GM10847 (cell line): Measurements from ENCODE around the gene DEXI.

Source experiments
- POLR2A ChIP-seq: IDR thresholded peaks from 2 replicates; pipeline ENCODE4 v1.6.1; 2011; ENCODE audit not compliant: insufficient read length; ENCODE audit errors: extremely low read depth

Gene DEXI

DNA sequence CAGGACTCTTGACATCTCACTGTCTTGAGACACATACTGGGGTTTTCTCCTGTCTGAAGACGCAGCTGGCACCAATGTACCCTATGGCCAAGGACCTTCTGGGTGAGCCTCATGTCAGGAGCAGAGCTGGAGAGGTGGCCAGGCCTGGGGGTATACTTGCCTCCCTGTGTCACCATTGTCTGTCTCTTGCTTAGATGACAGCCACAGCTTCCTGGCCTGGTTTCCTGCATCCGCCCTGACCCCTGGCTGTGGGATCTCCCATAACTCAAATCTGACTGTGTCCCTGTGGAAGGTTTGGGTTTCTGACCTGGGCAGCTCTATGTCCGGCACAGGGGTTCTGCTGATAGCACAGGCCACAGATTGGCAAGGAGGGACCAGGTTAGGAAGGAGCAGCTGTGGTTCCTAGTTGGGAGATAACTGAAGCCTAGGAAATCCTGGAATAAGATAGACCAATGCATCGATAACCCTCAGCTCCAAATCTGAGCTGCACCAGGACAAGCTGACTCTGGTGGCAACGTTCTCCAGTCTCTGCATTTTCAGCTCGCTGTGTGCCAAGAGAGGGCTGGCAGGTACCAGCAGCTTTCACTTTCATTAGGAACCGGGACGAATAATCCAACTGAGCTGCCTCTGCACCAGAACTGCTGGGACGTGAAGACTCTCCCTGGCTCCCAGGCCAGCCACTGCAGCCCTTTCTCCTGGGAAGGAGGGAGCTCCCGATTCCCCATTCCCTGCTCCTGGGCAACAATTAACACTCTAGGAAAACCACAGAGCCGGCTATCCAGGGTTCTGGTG, 5.0 kb downstream of the DEXI start:
- no peak for TF ChIP-seq POLR2A

GRCh38 chr16:10936272-10936984, 5.8 kb downstream of the DEXI start:
- no peak for TF ChIP-seq POLR2A

- TF ChIP-seq POLR2A = no peak
These were observed 6.9 kb downstream of the DEXI start for GRCh38 chr16:10935226-10935915.

DNA sequence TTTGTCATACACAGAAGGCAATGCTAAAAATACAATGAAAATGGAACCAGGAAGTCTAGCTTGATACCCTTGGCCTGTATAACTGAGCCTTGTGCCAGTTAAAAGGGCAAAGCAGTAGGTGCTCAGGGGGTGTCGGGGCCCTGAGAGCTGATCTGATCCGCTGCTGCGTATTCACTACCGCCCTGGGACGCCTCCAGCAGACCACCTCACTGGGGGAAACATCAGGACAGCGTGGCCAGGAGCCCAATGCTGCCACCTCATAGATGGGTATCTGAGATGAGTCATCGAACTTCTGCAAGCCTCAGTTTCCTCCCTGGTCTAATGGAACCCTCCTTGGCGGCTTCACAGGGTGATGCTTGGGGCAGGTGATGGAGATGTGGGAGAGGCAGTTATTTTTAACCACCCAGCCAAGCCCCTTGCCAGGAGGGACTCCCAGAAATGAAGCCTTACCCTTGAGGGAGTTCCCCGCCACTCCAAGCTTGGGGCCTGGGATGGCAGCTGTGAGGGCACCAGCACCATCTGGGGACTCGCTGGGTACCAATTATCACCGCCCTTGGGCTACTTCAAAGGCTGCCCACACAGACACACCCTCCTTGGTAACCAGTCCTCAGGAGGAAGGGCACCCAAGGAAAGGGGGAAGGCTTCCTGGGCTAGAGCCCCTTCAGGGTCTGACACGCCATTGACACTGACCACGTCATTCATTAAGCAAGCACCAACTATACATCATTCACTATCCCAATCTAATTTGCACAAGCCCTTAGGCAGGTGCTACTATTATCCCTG, 7.8 kb downstream of the DEXI start:
- TF ChIP-seq POLR2A = no peak

DNA sequence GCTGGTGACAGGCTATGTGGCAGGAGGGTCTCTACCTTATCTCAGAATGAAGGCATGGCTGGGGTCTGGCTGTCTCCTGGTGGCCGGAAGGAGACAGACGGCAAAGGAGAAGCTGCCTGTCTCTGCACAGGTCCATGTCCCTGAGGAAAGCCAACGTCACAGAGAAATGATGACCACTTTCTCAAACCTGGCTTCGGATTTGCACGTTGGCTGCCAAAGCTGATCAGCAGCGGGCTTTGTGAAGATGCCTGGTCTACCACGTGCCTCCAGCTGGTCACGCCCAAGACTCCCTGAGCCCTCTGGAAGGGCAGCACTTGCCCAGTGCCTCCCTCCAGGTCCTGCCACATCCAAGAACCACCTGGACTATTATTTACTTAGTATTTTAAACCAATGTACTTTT, 8.4 kb downstream of the DEXI start:
- TF ChIP-seq POLR2A = no peak

DNA sequence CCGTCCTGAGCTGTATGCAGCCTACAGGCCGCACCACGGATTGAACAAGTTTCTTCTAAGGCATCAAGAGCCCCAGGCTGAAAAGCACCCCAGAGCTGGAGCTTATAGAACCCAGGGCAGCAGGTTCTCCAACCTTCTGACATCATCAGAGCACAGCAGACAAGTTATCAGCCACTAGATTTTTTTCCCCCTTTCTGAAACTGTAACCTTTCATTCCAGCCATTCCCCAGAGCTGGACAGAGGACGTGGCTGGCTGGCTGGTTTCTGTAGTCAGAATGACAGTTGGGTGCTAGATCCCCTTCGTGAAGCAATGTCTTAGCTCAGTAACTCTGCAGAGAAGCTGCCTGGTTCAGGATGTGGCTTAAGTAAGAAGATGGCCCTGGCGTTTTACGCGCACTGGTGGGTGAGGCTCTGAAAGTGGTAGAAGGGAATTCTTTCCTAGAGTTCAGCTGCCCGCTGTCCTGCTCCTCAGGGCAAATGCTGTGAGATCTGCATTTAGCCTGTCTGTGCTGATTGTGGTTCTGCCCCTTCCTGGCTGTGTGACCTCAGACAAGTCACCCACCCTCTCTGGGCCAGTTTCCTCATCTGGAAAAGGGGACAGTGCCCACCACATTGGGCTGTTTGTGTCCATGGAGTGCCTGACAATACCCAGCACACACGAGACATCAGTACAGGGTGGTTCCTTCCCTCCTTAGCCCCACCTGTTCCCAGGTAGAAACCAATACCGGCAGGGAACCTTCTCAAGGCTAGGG, 9.1 kb downstream of the DEXI start:
- no peak for TF ChIP-seq POLR2A

GRCh38 chr16:10931977-10932632, 10.2 kb downstream of the DEXI start:
- TF ChIP-seq POLR2A = peak; percentile 11

DNA sequence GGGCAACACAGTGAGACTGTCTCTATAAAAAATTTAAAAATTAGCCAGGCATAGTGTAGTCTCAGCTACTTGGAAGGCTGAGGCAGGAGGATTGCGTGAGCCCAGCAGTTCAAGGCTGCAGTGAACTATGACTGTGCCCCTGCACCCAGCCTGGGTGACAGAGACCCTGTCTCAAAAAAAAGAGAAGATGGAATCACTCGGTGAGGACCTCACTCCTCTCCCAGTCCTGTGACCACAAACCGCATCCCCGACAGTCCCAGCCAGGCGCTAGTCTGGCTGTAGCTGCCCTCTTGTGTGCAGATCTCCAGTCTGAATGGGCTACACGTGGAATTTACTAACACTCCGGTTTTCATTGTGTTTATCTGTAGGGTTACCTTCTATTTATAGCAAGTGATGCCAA, 11.1 kb downstream of the DEXI start:
- TF ChIP-seq POLR2A = no peak

DNA sequence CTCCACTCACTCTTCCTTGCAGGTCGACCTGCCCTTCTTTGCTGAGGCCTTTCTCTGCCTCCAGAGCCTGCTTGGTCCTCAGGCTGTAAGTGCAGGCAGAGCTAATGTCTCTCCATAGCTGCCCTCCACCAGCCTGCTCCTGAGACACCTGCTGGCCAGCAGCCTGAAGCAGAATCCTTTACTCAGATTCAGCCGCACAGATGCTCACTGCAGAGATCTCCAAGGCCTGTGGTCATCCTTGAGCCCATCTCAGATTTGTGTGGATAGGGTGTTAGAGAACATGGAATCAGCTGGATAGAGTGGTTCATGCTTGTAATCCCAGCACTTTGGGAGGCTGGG, 11.5 kb downstream of the DEXI start:
- no peak for TF ChIP-seq POLR2A

DNA sequence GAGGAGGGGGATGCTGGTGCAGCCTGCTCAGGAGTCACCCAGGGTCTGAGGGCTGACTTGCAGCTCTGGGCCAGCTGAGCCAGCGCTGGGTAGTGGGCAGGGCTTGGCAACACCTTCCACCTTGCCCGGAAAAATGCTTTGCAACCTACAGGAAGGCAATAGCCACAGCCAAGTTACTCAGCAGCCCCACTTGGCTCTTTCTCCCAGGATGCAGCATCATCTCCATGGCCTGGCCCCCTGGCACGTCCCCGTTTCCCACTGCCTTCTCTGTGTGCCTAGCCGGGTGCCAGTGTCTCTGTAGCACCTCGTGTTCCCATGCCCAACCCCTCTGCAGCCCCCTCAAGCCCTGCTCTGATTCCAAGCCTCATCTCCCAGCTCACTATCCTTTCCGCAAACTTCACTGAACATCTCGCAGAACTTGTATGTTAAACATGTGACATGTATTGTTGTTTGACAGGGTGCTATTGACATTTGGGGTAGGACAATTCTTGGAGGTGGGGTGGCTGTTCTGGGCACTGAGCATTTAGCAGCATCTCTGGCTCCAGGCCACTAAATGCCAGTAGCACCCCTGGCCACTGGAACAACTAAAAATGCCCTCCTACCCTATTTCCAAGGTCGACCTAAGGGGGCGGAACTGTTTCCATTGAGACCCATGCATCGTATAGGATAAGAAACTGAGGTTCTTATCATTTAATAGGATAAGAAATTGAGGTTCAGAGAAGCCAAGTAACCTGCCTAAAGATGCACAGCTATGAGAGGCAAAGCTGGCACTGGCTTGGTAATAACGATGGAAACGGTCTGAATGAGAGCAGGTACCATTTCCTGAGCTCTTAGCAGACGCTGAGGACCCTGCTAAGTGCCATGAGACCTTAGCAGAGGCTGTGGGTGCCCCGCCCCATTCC, 12.2 kb downstream of the DEXI start:
- TF ChIP-seq POLR2A = no peak

GRCh38 chr16:10927497-10928112, 14.7 kb downstream of the DEXI start:
- peak; percentile 10 for TF ChIP-seq POLR2A

DNA sequence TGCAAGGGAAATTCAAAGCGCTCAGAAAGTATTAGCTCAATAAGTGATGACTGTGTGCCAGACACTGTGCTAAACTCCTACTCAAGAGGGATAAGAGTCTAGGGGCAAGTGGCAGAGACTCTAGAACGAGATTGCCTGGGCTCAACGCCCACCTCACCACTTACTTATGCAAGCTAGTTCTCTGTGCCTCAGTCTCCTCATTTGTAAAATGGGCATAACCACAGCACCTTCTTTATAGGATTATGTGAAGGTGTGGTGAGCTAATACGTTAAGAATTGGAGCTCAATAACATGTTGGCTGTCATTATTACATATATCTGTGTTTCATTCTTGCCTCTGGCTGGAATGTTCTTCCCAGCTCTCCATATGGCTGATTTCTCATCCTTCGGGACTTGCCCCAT, 15.4 kb downstream of the DEXI start:
- no peak for TF ChIP-seq POLR2A

DNA sequence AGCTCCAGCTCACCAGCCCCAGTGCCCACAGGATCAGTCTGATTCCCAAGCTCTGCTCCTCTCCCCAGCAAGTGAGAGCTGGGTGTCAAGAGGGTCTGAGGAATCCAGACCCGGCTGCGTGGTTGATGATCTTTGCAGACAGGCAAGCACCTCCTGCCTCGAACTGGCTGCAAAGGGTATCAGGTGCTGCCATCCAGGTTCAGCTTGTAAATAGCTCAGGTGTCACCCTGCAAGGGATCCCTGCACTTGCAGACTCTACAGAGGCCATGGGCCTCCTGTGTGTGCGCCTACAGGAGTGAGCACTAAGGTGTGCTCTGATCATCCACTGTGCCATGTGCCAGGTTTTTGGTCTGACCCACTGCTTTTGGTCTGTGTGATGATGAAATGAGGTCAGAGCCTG, 16.2 kb downstream of the DEXI start:
- TF ChIP-seq POLR2A = no peak

GRCh38 chr16:10923650-10924214, 18.5 kb downstream of the DEXI start:
- TF ChIP-seq POLR2A = no peak
